Measurements from ENCODE around the gene SLC34A1. TPM values are rescaled to one million over a fixed set of nuclear protein-coding genes. Genes with fewer than 3 reads are reported as not detected.

Gene SLC34A1
- total and polyA plus RNA-seq, 2 of the 13 experiments (the other 11 are each of a cell fraction or from before 2014, with no cell fraction given), result 0.03 to 0.20 TPM

GRCh38 chr5:177377851-177378776, 6.1 kb upstream of the SLC34A1 start (continued):
- TF ChIP-seq ZNF354B (CRISPR knock-in tag; IDR thresholded peaks at IDR 0.05) (0 out of 2 replicates have a peak, but pooled peaks have one; percentile 61), BORCS8-MEF2B (CRISPR knock-in tag; IDR thresholded peaks at IDR 0.05) (no peak), ZNF224 (CRISPR knock-in tag; IDR thresholded peaks at IDR 0.05) (no peak), ATF7-NPFF (CRISPR knock-in tag; IDR thresholded peaks at IDR 0.05; ENCODE audit: low read depth) (peak; percentile 74; the same call in 1 of the 2 replicates), SAFB2 (CRISPR knock-in tag; IDR thresholded peaks at IDR 0.05; ENCODE audit: borderline replicate concordance, low read depth) (0 out of 2 replicates have a peak, but pooled peaks have one; percentile 9), ZNF367 (CRISPR knock-in tag; IDR thresholded peaks at IDR 0.05; ENCODE audit: borderline replicate concordance) (no peak), CTCF (CRISPR knock-in tag; IDR thresholded peaks at IDR 0.05) (peak; percentile 48; the same call in 1 of the 2 replicates), HOXA3 (CRISPR knock-in tag; IDR thresholded peaks at IDR 0.05) (0 out of 2 replicates have a peak, but pooled peaks have one; percentile 21), ZNF274 (CRISPR knock-in tag; IDR thresholded peaks at IDR 0.05) (no peak), TCF12 (IDR thresholded peaks at IDR 0.05) (no peak), TCF12 (CRISPR knock-in tag; IDR thresholded peaks at IDR 0.05) (no peak), SOX6 (IDR thresholded peaks at IDR 0.05) (no peak), SOX6 (CRISPR knock-in tag; IDR thresholded peaks at IDR 0.05) (no peak), SP4 (CRISPR knock-in tag; IDR thresholded peaks at IDR 0.05) (no peak), ZNF878 (CRISPR knock-in tag; IDR thresholded peaks at IDR 0.05) (no peak), XRCC5 (optimal IDR thresholded peaks at IDR 0.05; ENCODE audit: low read length) (peak; percentile 13), ZNF280B (CRISPR knock-in tag; IDR thresholded peaks at IDR 0.05; ENCODE audit: borderline replicate concordance) (no peak), ZBTB10 (CRISPR knock-in tag; IDR thresholded peaks at IDR 0.05; ENCODE audit: borderline replicate concordance) (peak; percentile 44; the same call in 1 of the 2 replicates), ETV5 (CRISPR knock-in tag; IDR thresholded peaks at IDR 0.05; ENCODE audit: borderline replicate concordance) (0 out of 2 replicates have a peak, but pooled peaks have one; percentile 10), CSRNP1 (CRISPR knock-in tag; IDR thresholded peaks at IDR 0.05) (0 out of 2 replicates have a peak, but pooled peaks have one; percentile 26)
